ENCODE results near the gene DOK7. TPM values are rescaled to one million over a fixed set of nuclear protein-coding genes. Genes with fewer than 3 reads are reported as not detected.

Gene DOK7
- total RNA-seq, 2 experiments from 2014 or later = not detected

DNA sequence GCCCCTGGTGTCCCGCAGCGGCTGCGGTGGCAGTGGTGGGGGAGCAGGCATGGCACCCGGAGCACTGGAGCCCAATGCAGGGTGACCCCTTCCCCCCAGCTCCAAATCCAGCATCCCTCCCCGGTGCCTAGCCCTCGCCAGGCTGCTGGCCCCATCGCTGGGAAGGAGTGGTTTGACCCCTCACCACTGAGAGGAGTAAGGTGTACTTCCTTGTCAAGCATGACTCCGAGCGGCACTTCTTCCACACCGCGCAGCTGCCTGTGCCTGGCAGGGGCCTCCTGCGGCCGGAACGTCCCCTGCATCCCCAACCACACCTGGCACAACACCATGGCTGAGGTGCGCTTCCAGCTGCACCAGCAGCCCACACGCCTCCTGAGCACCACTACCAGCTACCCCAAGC is 42.1 kb downstream of the DOK7 start:
- H3K4me1 Mint-ChIP-seq (ENCODE audit: low read depth) = no peaks in the 10 kb centered on the region

GRCh38 chr4:3508542-3508941 is 45.4 kb downstream of the DOK7 start:
- Histone ChIP-seq H3K36me3 (ENCODE audit: insufficient read depth, low read length) (peaks cover 64% of the 10 kb centered on the region), H3K27ac (ENCODE audit: low read depth in 1 of 2, low read length in 2 of 2) (no peak overlapping the region), H3K27me3 (ENCODE audit: control insufficient read depth in 1 of 2, insufficient read depth in 2 of 2, low read length in 2 of 2) (no peaks in the 10 kb centered on the region), H3K4me1 (ENCODE audit: insufficient read depth, low read length) (no peaks in the 10 kb centered on the region), H3K9me3 (ENCODE audit: control insufficient read depth in 1 of 2, insufficient read depth in 1 of 2, low read length in 2 of 2) (peaks cover 0 to 18% of the 10 kb centered on the region in 2 experiments), H3K4me3 (ENCODE audit: low read length) (no peak overlapping the region)
- Mint-ChIP-seq H3K4me1 (ENCODE audit: low read depth) (no peaks in the 10 kb centered on the region), H3K9me3 (no peaks in the 10 kb centered on the region), H3K36me3 (ENCODE audit: low read depth) (peaks cover 80% of the 10 kb centered on the region), H3K27me3 (no peaks in the 10 kb centered on the region), H3K27ac (no peak overlapping the region), H3K4me3 (no peak overlapping the region)
- ChIA-PET CTCF (no interaction called here), POLR2A (no interaction called here)
- intact Hi-C loops (cut with DNase I, micrococcal nuclease) = no loop called here
- DNase-seq = no peak
- no peak for ATAC-seq (ENCODE audit: poor library complexity)
- TF ChIP-seq, protein P1, sequence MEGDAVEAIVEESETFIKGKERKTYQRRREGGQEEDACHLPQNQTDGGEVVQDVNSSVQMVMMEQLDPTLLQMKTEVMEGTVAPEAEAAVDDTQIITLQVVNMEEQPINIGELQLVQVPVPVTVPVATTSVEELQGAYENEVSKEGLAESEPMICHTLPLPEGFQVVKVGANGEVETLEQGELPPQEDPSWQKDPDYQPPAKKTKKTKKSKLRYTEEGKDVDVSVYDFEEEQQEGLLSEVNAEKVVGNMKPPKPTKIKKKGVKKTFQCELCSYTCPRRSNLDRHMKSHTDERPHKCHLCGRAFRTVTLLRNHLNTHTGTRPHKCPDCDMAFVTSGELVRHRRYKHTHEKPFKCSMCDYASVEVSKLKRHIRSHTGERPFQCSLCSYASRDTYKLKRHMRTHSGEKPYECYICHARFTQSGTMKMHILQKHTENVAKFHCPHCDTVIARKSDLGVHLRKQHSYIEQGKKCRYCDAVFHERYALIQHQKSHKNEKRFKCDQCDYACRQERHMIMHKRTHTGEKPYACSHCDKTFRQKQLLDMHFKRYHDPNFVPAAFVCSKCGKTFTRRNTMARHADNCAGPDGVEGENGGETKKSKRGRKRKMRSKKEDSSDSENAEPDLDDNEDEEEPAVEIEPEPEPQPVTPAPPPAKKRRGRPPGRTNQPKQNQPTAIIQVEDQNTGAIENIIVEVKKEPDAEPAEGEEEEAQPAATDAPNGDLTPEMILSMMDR (IDR thresholded peaks at IDR 0.05) = no peak

More for the DNA sequence above, 42.1 kb downstream of the DOK7 start:
- Histone ChIP-seq H3K4me1 (ENCODE audit: insufficient read depth, low read length) (no peaks in the 10 kb centered on the region), H3K27ac (ENCODE audit: low read depth in 1 of 2, low read length in 2 of 2) (no peak overlapping the region), H3K36me3 (ENCODE audit: insufficient read depth, low read length) (peaks cover 51% of the 10 kb centered on the region), H3K27me3 (ENCODE audit: control insufficient read depth in 1 of 2, insufficient read depth in 2 of 2, low read length in 2 of 2) (no peaks in the 10 kb centered on the region), H3K9me3 (ENCODE audit: control insufficient read depth in 1 of 2, insufficient read depth in 1 of 2, low read length in 2 of 2) (no peaks in the 10 kb centered on the region), H3K4me3 (ENCODE audit: low read length) (no peak overlapping the region)
- no peaks in the 10 kb centered on the region for H3K27me3 Mint-ChIP-seq
- H3K9me3 Mint-ChIP-seq = no peaks in the 10 kb centered on the region
- DNase-seq = no peak
- no peak overlapping the region for H3K4me3 Mint-ChIP-seq
- TF ChIP-seq, protein P1 (IDR thresholded peaks at IDR 0.05) = no peak
- H3K27ac Mint-ChIP-seq = no peak overlapping the region
- no peak for ATAC-seq (ENCODE audit: poor library complexity)
- intact Hi-C loops (cut with DNase I, micrococcal nuclease) = no loop called here
- ChIA-PET CTCF (no interaction called here), POLR2A (no interaction called here)
- H3K36me3 Mint-ChIP-seq (ENCODE audit: low read depth) = peaks cover 64% of the 10 kb centered on the region

DNA sequence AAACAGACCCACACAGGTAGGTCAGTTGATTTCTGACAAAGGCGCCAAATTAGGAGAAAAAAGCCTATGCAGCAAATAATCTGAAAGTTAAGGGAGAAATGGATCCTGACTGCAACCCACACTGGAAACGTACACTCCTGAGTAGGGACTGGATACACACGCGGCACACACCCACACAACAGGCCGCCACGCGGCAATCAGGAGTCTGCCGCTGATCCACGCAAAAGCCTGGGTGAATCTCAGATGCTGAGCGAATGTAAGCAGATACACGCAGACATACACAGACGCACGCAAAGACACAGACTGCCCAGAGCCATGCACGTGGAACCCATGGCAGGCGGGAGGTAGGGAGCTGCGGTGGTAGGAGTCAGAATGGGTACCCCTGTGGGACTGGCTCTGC is 47.4 kb downstream of the DOK7 start:
- no peaks in the 10 kb centered on the region for H3K4me1 ChIP-seq (ENCODE audit: insufficient read depth, low read length)
- Mint-ChIP-seq H3K27ac (no peak overlapping the region), H3K27me3 (no peaks in the 10 kb centered on the region), H3K36me3 (ENCODE audit: low read depth) (peaks cover 88% of the 10 kb centered on the region), H3K9me3 (no peaks in the 10 kb centered on the region), H3K4me3 (no peak overlapping the region), H3K4me1 (ENCODE audit: low read depth) (no peaks in the 10 kb centered on the region)
- H3K36me3 ChIP-seq (ENCODE audit: insufficient read depth, low read length) = peaks cover 72% of the 10 kb centered on the region
- peaks cover 0 to 18% of the 10 kb centered on the region in 2 experiments for H3K9me3 ChIP-seq (ENCODE audit: control insufficient read depth in 1 of 2, insufficient read depth in 1 of 2, low read length in 2 of 2)
- TF ChIP-seq, protein P1 (IDR thresholded peaks at IDR 0.05) = no peak
- POLR2A ChIA-PET = no interaction called here
- H3K27ac ChIP-seq (ENCODE audit: low read depth in 1 of 2, low read length in 2 of 2) = no peak overlapping the region
- no peak overlapping the region for H3K4me3 ChIP-seq (ENCODE audit: low read length)
- CTCF ChIA-PET = no interaction called here
- no peaks in the 10 kb centered on the region for H3K27me3 ChIP-seq (ENCODE audit: control insufficient read depth in 1 of 2, insufficient read depth in 2 of 2, low read length in 2 of 2)
- intact Hi-C loops (cut with DNase I, micrococcal nuclease) = no loop called here
- ATAC-seq (ENCODE audit: poor library complexity) (no peak), DNase-seq (no peak)

Data from CD4-positive, alpha-beta T cell (primary cell).